ENCODE data around the gene KCNJ14.

GRCh38 chr19:48513289-48514122, 58.1 kb downstream of the KCNJ14 start:
- no peak for TF ChIP-seq FOXM1 (IDR thresholded peaks at IDR 0.05; ENCODE audit: borderline replicate concordance)
- no peak for TF ChIP-seq ELF4 (IDR thresholded peaks at IDR 0.05)
- no peak for TF ChIP-seq FOXK2 (IDR thresholded peaks at IDR 0.05)
- no peak for TF ChIP-seq L3MBTL2 (conservative IDR thresholded peaks at IDR 0.05)
- TF ChIP-seq TARDBP (IDR thresholded peaks at IDR 0.05), result no peak
- TF ChIP-seq LEF1 (IDR thresholded peaks at IDR 0.05; ENCODE audit: borderline replicate concordance), result no peak
- TF ChIP-seq SUZ12 (IDR thresholded peaks at IDR 0.05), result no peak

All from HEK293T (cell line).